ENCODE data around the gene FBXO9. TPM values are rescaled to one million over a fixed set of nuclear protein-coding genes. Genes with fewer than 3 reads are reported as not detected.

The FBXO9 gene
- total and polyA plus RNA-seq, 2 of the 8 experiments (the other 6 are each of a cell fraction or from before 2014, with no cell fraction given), result 41.3 to 50.9 TPM

GRCh38 chr6:53018446-53018845, 46.8 kb upstream of the FBXO9 start (continued):
- TF ChIP-seq EZH2 (IDR thresholded peaks at IDR 0.05; ENCODE audit: low read depth, low read length, severe bottlenecking), result no peak
- no peak for TF ChIP-seq CTBP2 (IDR thresholded peaks at IDR 0.05; ENCODE audit: borderline replicate concordance, insufficient read depth, insufficient read length, low read length)
- TF ChIP-seq EP300 (IDR thresholded peaks at IDR 0.05; ENCODE audit: borderline replicate concordance in 1 of 2, low read depth in 2 of 2, low read length in 2 of 2), result no peak
- TF ChIP-seq FOSL1 (IDR thresholded peaks at IDR 0.05; ENCODE audit: insufficient read depth, low read depth, low read length), result no peak
- TF ChIP-seq SIRT6 (IDR thresholded peaks at IDR 0.05; ENCODE audit: low read length), result no peak
- TF ChIP-seq GTF2F1 (IDR thresholded peaks at IDR 0.05; ENCODE audit: borderline replicate concordance, low read depth, low read length), result no peak
- TF ChIP-seq TBP (IDR thresholded peaks at IDR 0.05; ENCODE audit: low read depth, low read length), result no peak
- no peak for TF ChIP-seq PHF8 (conservative IDR thresholded peaks at IDR 0.05; ENCODE audit: low read depth, low read length)
